ENCODE measurements around the gene OTOGL. TPM values are rescaled to one million over a fixed set of nuclear protein-coding genes. Genes with fewer than 3 reads are reported as not detected.
"Not testable (repeated sequence)": the region's sequence is repeated elsewhere in the genome, so short reads cannot be mapped to it uniquely, and the experiment has no call there.

OTOGL gene
- polyA plus RNA-seq, 1 donor from 2014 or later: 0.33 TPM

DNA sequence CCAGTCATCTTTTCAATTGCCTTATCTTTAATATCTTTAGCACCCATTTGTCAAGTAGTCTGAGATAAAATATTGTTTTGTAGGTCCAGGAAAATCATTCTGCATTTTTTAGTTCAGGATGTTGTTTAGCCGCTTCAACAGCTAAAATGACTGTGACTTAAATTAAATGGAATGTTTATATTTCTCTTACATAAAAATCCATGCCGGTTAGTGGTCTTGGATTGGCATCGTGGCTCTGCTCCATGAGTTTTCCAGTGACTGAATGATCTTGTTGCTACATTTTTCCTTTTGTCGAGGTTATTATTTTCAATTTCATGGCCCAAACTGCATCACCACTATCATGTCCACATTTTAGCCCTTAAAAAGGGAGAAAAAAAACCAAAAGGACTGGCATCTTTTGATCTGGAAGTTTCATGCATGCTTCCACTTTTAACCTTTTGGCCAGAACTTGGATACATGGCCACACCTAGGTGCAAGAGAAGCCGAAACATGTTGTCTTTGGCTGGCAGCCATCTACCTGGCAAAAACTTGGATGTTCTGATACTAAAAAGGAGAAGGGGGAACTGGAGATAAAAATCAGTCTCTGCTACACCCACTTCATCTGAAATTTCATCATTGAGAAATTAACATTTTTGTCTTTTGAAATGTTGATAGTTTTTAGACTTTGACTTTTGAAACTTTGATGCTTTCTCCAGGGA is 142.4 kb downstream of the OTOGL start:
- H3K9me3 ChIP-seq (ENCODE audit: low read length): no peaks in the 10 kb centered on the region
- no peaks in the 10 kb centered on the region for H3K36me3 ChIP-seq (ENCODE audit: insufficient read depth, low read length)
- no peaks in the 10 kb centered on the region for H3K9me2 ChIP-seq (ENCODE audit: insufficient read depth, low read length)
- no peak for TF ChIP-seq MXI1 (conservative IDR thresholded peaks at IDR 0.05; ENCODE audit: poor library complexity, severe bottlenecking)
- TF ChIP-seq SMC3 (conservative IDR thresholded peaks at IDR 0.05; ENCODE audit: poor library complexity): no peak
- TF ChIP-seq EP300 (conservative IDR thresholded peaks at IDR 0.05; ENCODE audit: poor library complexity, severe bottlenecking): no peak
- TF ChIP-seq EZH2 (IDR thresholded peaks at IDR 0.05; ENCODE audit: borderline replicate concordance, insufficient read depth, low read length, poor library complexity, severe bottlenecking): no peak
- TF ChIP-seq TAF1 (IDR thresholded peaks at IDR 0.05; ENCODE audit: low read depth): no peak
- TF ChIP-seq RAD21 (conservative IDR thresholded peaks at IDR 0.05): no peak
- no peak for TF ChIP-seq POLR2AphosphoS5 (IDR thresholded peaks at IDR 0.05)
- no peak for TF ChIP-seq REST (IDR thresholded peaks at IDR 0.05; ENCODE audit: borderline replicate concordance)
- TF ChIP-seq CTCF (IDR thresholded peaks at IDR 0.05; ENCODE audit: poor library complexity, severe bottlenecking): no peak
- H3K4me3 ChIP-seq (ENCODE audit: low read length): no peak overlapping the region
- no peak overlapping the region for H2AFZ ChIP-seq (ENCODE audit: low read depth, low read length)
- H3K9ac ChIP-seq (ENCODE audit: low read length): no peak overlapping the region
- H3F3A ChIP-seq (ENCODE audit: insufficient read depth, low read length, poor library complexity, severe bottlenecking): no peaks in the 10 kb centered on the region
- H3K27ac ChIP-seq (ENCODE audit: low read length): no peak overlapping the region
- H3K79me2 ChIP-seq (replicated peaks; ENCODE audit: insufficient read depth, low read length): no peaks in the 10 kb centered on the region
- H3K4me2 ChIP-seq (ENCODE audit: low read length): no peak overlapping the region
- no peaks in the 10 kb centered on the region for H3K27me3 ChIP-seq (ENCODE audit: insufficient read depth, low read depth, low read length)
- H4K20me1 ChIP-seq (ENCODE audit: insufficient read depth): no peaks in the 10 kb centered on the region

DNA sequence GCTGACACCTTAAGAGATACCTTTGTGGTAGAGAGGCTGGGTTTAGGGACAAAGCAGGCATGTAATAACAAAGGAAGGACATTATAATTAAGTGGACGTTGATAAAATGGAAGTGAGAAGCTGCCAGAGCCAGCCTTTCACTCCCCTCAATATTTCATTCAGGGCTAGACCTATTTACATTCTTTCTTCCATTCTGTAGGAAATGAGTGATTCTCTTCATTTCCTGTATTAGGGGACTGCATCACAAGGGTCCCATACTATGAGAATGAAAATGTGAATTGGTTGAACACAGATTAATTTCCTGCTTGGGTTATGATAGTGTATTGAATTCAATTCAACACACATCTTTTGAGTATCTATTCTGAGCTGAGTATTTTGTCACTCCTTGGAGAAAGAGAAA is 143.0 kb downstream of the OTOGL start:
- Histone ChIP-seq H3K9ac (ENCODE audit: low read length) (no peak overlapping the region), H3K4me2 (ENCODE audit: low read length) (no peak overlapping the region), H2AFZ (ENCODE audit: low read depth, low read length) (no peak overlapping the region), H3K9me3 (ENCODE audit: low read length) (no peaks in the 10 kb centered on the region), H3K36me3 (ENCODE audit: insufficient read depth, low read length) (no peaks in the 10 kb centered on the region), H3K79me2 (replicated peaks; ENCODE audit: insufficient read depth, low read length) (no peaks in the 10 kb centered on the region), H3K27ac (ENCODE audit: low read length) (no peak overlapping the region), H4K20me1 (ENCODE audit: insufficient read depth) (no peaks in the 10 kb centered on the region), H3K27me3 (ENCODE audit: insufficient read depth, low read depth, low read length) (no peaks in the 10 kb centered on the region), H3F3A (ENCODE audit: insufficient read depth, low read length, poor library complexity, severe bottlenecking) (no peaks in the 10 kb centered on the region), H3K4me3 (ENCODE audit: low read length) (no peak overlapping the region), H3K9me2 (ENCODE audit: insufficient read depth, low read length) (no peaks in the 10 kb centered on the region)
- no peak for TF ChIP-seq EZH2 (IDR thresholded peaks at IDR 0.05; ENCODE audit: borderline replicate concordance, insufficient read depth, low read length, poor library complexity, severe bottlenecking)
- TF ChIP-seq EP300 (conservative IDR thresholded peaks at IDR 0.05; ENCODE audit: poor library complexity, severe bottlenecking): no peak
- TF ChIP-seq REST (IDR thresholded peaks at IDR 0.05; ENCODE audit: borderline replicate concordance): no peak
- no peak for TF ChIP-seq RAD21 (conservative IDR thresholded peaks at IDR 0.05)
- no peak for TF ChIP-seq TAF1 (IDR thresholded peaks at IDR 0.05; ENCODE audit: low read depth)
- TF ChIP-seq CTCF (IDR thresholded peaks at IDR 0.05; ENCODE audit: poor library complexity, severe bottlenecking): no peak
- TF ChIP-seq MXI1 (conservative IDR thresholded peaks at IDR 0.05; ENCODE audit: poor library complexity, severe bottlenecking): no peak
- TF ChIP-seq POLR2AphosphoS5 (IDR thresholded peaks at IDR 0.05): no peak

DNA sequence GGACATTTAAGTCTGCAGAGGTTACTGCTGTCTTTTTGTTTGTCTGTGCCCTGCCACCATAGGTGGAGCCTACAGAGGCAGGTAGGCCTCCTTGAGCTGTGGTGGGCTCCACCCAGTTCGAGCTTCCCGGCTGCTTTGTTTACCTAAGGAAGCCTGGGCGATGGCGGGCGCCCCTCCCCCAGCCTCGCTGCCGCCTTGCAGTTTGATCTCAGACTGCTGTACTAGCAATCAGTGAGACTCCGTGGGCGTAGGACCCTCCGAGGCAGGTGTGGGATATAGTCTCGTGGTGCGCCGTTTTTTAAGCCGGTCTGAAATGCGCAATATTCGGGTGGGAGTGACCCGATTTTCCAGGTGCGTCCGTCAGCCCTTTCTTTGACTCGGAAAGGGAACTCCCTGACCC is 150.2 kb downstream of the OTOGL start:
- H3K27ac ChIP-seq (ENCODE audit: low read length); H3K4me3 ChIP-seq (ENCODE audit: low read length); H4K20me1 ChIP-seq (ENCODE audit: insufficient read depth); H3K9ac ChIP-seq (ENCODE audit: low read length); H3K36me3 ChIP-seq (ENCODE audit: insufficient read depth, low read length); H3K9me3 ChIP-seq (ENCODE audit: low read length); H3K9me2 ChIP-seq (ENCODE audit: insufficient read depth, low read length); H3K79me2 ChIP-seq (replicated peaks; ENCODE audit: insufficient read depth, low read length); H2AFZ ChIP-seq (ENCODE audit: low read depth, low read length); H3K4me2 ChIP-seq (ENCODE audit: low read length); H3F3A ChIP-seq (ENCODE audit: insufficient read depth, low read length, poor library complexity, severe bottlenecking); H3K27me3 ChIP-seq (ENCODE audit: insufficient read depth, low read depth, low read length): not testable (repeated sequence)

All from neural cell (in vitro differentiated cells).